Kidney epithelial cell (primary cell): ENCODE results near the gene EFNA2. TPM values are rescaled to one million over a fixed set of nuclear protein-coding genes. Genes with fewer than 3 reads are reported as not detected.

Source experiments
- DNase-seq: peaks from one replicate; pipeline ENCODE4 v3.0.0-alpha.2; 2010; ENCODE audit warnings: low read depth
- H3K27me3 ChIP-seq: 2 replicates; pipeline ENCODE4 v1.6.0; 2011; ENCODE audit warnings: low read length; ENCODE audit not compliant: control insufficient read depth, insufficient read depth
- H3K36me3 ChIP-seq: 2 replicates; pipeline ENCODE4 v1.5.1; 2011; ENCODE audit warnings: low read length; ENCODE audit not compliant: control insufficient read depth, insufficient read depth
- H3K4me3 ChIP-seq: 2 replicates; pipeline ENCODE4 v1.5.1; 2011; ENCODE audit warnings: low read depth, mild to moderate bottlenecking, control low read depth, low read length
- CTCF ChIP-seq: IDR thresholded peaks from 2 replicates; pipeline ENCODE4 v1.5.1; 2011; ENCODE audit warnings: mild to moderate bottlenecking, moderate library complexity, low read length, control low read depth, inconsistent platforms; ENCODE audit not compliant: insufficient read depth, poor library complexity, severe bottlenecking
- total RNA-seq: library from RNA; depleted of rRNA; stranded (reverse); fragments of >200 nt; gene quantifications from 2 replicates; pipeline ENCODE4 v1.2.3, GENCODE V29; 2015

The EFNA2 gene
- total RNA-seq, 1 donor from 2014 or later = 5.3 TPM

GRCh38 chr19:1289686-1290025 lies 4.0 kb downstream of the EFNA2 start:
- Histone ChIP-seq H3K27me3 (peaks cover 77% of the 10 kb centered on the region), H3K36me3 (no peaks in the 10 kb centered on the region), H3K4me3 (no peak overlapping the region)
- TF ChIP-seq CTCF = no peak
- DNase-seq = no peak

- no peaks in the 10 kb centered on the region for H3K36me3 ChIP-seq
Measured at GRCh38 chr19:1290196-1290702, 4.6 kb downstream of the EFNA2 start.

GRCh38 chr19:1290703-1291651 lies 5.3 kb downstream of the EFNA2 start:
- H3K27me3 ChIP-seq = peaks cover 80% of the 10 kb centered on the region
- no peak for TF ChIP-seq CTCF
- DNase-seq = no peak
- H3K36me3 ChIP-seq = no peaks in the 10 kb centered on the region
- no peak overlapping the region for H3K4me3 ChIP-seq

More at GRCh38 chr19:1290196-1290702, 4.6 kb downstream of the EFNA2 start:
- TF ChIP-seq CTCF = no peak
- no peak for DNase-seq
- H3K27me3 ChIP-seq = peaks cover 77% of the 10 kb centered on the region
- no peak overlapping the region for H3K4me3 ChIP-seq

GRCh38 chr19:1291761-1292418 lies 6.2 kb downstream of the EFNA2 start:
- DNase-seq = no peak
- Histone ChIP-seq H3K36me3 (no peaks in the 10 kb centered on the region), H3K27me3 (peaks cover 78% of the 10 kb centered on the region), H3K4me3 (no peak overlapping the region)
- no peak for TF ChIP-seq CTCF

GRCh38 chr19:1292419-1293151 lies 6.9 kb downstream of the EFNA2 start:
- no peak for DNase-seq
- no peak overlapping the region for H3K4me3 ChIP-seq
- TF ChIP-seq CTCF = no peak
- peaks cover 71% of the 10 kb centered on the region for H3K27me3 ChIP-seq
- H3K36me3 ChIP-seq = no peaks in the 10 kb centered on the region
